Measurements from ENCODE around the gene SCN3B. TPM values are rescaled to one million over a fixed set of nuclear protein-coding genes. Genes with fewer than 3 reads are reported as not detected.

Gene SCN3B
- total RNA-seq, 1 donor from 2014 or later = 4.7 TPM

- TF ChIP-seq, protein P1, sequence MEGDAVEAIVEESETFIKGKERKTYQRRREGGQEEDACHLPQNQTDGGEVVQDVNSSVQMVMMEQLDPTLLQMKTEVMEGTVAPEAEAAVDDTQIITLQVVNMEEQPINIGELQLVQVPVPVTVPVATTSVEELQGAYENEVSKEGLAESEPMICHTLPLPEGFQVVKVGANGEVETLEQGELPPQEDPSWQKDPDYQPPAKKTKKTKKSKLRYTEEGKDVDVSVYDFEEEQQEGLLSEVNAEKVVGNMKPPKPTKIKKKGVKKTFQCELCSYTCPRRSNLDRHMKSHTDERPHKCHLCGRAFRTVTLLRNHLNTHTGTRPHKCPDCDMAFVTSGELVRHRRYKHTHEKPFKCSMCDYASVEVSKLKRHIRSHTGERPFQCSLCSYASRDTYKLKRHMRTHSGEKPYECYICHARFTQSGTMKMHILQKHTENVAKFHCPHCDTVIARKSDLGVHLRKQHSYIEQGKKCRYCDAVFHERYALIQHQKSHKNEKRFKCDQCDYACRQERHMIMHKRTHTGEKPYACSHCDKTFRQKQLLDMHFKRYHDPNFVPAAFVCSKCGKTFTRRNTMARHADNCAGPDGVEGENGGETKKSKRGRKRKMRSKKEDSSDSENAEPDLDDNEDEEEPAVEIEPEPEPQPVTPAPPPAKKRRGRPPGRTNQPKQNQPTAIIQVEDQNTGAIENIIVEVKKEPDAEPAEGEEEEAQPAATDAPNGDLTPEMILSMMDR (IDR thresholded peaks at IDR 0.05) = no peak
- Histone ChIP-seq H3K27ac (no peak overlapping the region), H3K27me3 (no peaks in the 10 kb centered on the region), H3K36me3 (no peaks in the 10 kb centered on the region), H3K9me3 (no peaks in the 10 kb centered on the region), H3K4me1 (no peaks in the 10 kb centered on the region), H3K4me3 (no peak overlapping the region)
- intact Hi-C loops (cut with DNase I) = no loop called here
- DNase-seq (ENCODE audit: low spot score in 2 of 2) = no peak
Observed at GRCh38 chr11:123630126-123630608, 24.3 kb downstream of the SCN3B start.

GRCh38 chr11:123628936-123629683 lies 25.3 kb downstream of the SCN3B start:
- H3K9me3 ChIP-seq = no peaks in the 10 kb centered on the region
- H3K27me3 ChIP-seq = no peaks in the 10 kb centered on the region
- no peak for DNase-seq (ENCODE audit: low spot score in 2 of 2)
- H3K27ac ChIP-seq = no peak overlapping the region
- H3K4me1 ChIP-seq = no peaks in the 10 kb centered on the region
- TF ChIP-seq, protein P1 (IDR thresholded peaks at IDR 0.05) = no peak
- intact Hi-C loops (cut with DNase I) = no loop called here
- no peak overlapping the region for H3K4me3 ChIP-seq
- no peaks in the 10 kb centered on the region for H3K36me3 ChIP-seq

DNA sequence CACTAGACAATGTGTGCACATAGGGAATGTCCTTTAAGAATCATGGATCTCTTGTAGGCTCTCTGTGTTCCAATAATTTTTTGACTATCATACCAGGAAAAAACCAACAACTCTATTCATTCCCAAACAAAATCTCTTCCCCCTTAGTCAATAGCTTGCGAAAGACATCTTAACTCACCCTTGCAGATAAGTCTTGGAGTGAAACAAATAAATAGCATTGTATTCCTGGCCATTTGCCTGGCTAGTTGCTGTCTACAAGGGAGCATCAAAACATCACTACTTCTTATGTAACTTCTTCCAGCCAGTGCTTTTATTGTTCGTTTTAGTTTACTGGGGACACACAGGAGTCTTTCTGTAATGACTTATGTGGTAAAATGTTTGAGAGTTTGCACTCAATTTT lies 29.4 kb downstream of the SCN3B start:
- Histone ChIP-seq H3K27me3 (no peaks in the 10 kb centered on the region), H3K36me3 (no peaks in the 10 kb centered on the region), H3K27ac (no peak overlapping the region), H3K9me3 (no peaks in the 10 kb centered on the region), H3K4me3 (no peak overlapping the region), H3K4me1 (no peaks in the 10 kb centered on the region)
- no peak for DNase-seq (ENCODE audit: low spot score in 2 of 2)
- TF ChIP-seq, protein P1 (IDR thresholded peaks at IDR 0.05) = no peak
- intact Hi-C loops (cut with DNase I) = no loop called here

- no peak overlapping the region for H3K27ac ChIP-seq
- no peaks in the 10 kb centered on the region for H3K4me1 ChIP-seq
- DNase-seq (ENCODE audit: low spot score in 2 of 2) = no peak
- no peaks in the 10 kb centered on the region for H3K9me3 ChIP-seq
- no peaks in the 10 kb centered on the region for H3K27me3 ChIP-seq
- no peak overlapping the region for H3K4me3 ChIP-seq
- H3K36me3 ChIP-seq = no peaks in the 10 kb centered on the region
- intact Hi-C loops (cut with DNase I) = no loop called here
- TF ChIP-seq, protein P1 (IDR thresholded peaks at IDR 0.05) = no peak
Observed at GRCh38 chr11:123622576-123622975, 31.8 kb downstream of the SCN3B start.

- no peak overlapping the region for H3K4me3 ChIP-seq
- no peaks in the 10 kb centered on the region for H3K9me3 ChIP-seq
- intact Hi-C loops (cut with DNase I) = no loop called here
- TF ChIP-seq, protein P1 (IDR thresholded peaks at IDR 0.05) = no peak
- no peaks in the 10 kb centered on the region for H3K4me1 ChIP-seq
- H3K27me3 ChIP-seq = no peaks in the 10 kb centered on the region
- DNase-seq (ENCODE audit: low spot score in 2 of 2) = no peak
- H3K27ac ChIP-seq = no peak overlapping the region
- H3K36me3 ChIP-seq = no peaks in the 10 kb centered on the region
Observed at GRCh38 chr11:123616505-123617198, 37.8 kb downstream of the SCN3B start.
